Thyroid gland (tissue), 4 donors: ENCODE data around the gene CST7. TPM values are rescaled to one million over a fixed set of nuclear protein-coding genes. Genes with fewer than 3 reads are reported as not detected.
A peak's percentile ranks its signal among the peaks of the same experiment; 100 is the strongest.
"Not testable (repeated sequence)": the region's sequence is repeated elsewhere in the genome, so short reads cannot be mapped to it uniquely, and the experiment has no call there.

Experiments
- DNase-seq, 2 donors: peaks; one replicate each; pipeline ENCODE4 v3.0.0-alpha.2; 2019
- H3K27ac ChIP-seq, 3 donors: fragments of 200-600 bp; sonication (generic); 1 replicate in 2 of 3; 2 replicates in 1 of 3; pipeline ENCODE4 v1.5.1; 2016 to 2019; ENCODE audit warnings: mild to moderate bottlenecking in 1 of 3, moderate library complexity in 1 of 3
- H3K27me3 ChIP-seq: fragments of 200-600 bp; sonication (generic); one replicate; pipeline ENCODE4 v1.5.1; 2019
- H3K36me3 ChIP-seq, 2 donors: fragments of 200-600 bp; sonication (generic); one replicate each; pipeline ENCODE4 v1.5.1; 2016 to 2019
- H3K4me1 ChIP-seq, 2 donors: fragments of 200-600 bp; sonication (generic); one replicate each; pipeline ENCODE4 v1.5.1; 2017 to 2019
- H3K4me3 ChIP-seq, 3 donors: fragments of 200-600 bp; sonication (generic); replicated peaks in 1 of 3; 1 replicate in 2 of 3; 2 replicates in 1 of 3; pipeline ENCODE4 v1.5.1; 2016; ENCODE audit warnings: mild to moderate bottlenecking in 1 of 3
- H3K9me3 ChIP-seq: fragments of 200-600 bp; sonication (generic); one replicate; pipeline ENCODE4 v1.5.1; 2017
- POLR2A ChIP-seq, 2 donors: fragments of 450-650 bp; IDR thresholded peaks; one replicate each; pipeline ENCODE4 v1.6.1; 2017; ENCODE audit warnings: antibody characterized with exemption in 2 of 2, mild to moderate bottlenecking in 2 of 2, moderate library complexity in 1 of 2
- WGBS, 2 donors: methylation state at CpG; one replicate each; pipeline ENCODE4 v1.1.5; 2017; 5-methylcytosine and 5-hydroxymethylcytosine counted together
- intact Hi-C: fragments of 100-400 bp; cut with DNase I; formaldehyde crosslinking; loops from one replicate; pipeline ENCODE4 v1.15.1; 2023
- total RNA-seq, 4 donors: library from RNA; depleted of rRNA; stranded (reverse); fragments of >200 nt; gene quantifications; one replicate each; pipeline ENCODE4 v1.2.3, GENCODE V29; 2016
- TF ChIP-seq, protein P1 (sequence below), 6 experiments: fragments of 200-600 bp in 3 of 6; fragments of 450-650 bp in 3 of 6; sonication (generic) in 3 of 6; IDR thresholded peaks; one replicate each; pipeline ENCODE4 v1.5.1; 2016 to 2019; ENCODE audit warnings: antibody characterized with exemption in 6 of 6, mild to moderate bottlenecking in 2 of 6, inconsistent platforms in 1 of 6, moderate library complexity in 1 of 6

CST7 gene
- total RNA-seq, 4 donors from 2014 or later, result 1.3 to 3.6 (median 2.5) TPM

DNA sequence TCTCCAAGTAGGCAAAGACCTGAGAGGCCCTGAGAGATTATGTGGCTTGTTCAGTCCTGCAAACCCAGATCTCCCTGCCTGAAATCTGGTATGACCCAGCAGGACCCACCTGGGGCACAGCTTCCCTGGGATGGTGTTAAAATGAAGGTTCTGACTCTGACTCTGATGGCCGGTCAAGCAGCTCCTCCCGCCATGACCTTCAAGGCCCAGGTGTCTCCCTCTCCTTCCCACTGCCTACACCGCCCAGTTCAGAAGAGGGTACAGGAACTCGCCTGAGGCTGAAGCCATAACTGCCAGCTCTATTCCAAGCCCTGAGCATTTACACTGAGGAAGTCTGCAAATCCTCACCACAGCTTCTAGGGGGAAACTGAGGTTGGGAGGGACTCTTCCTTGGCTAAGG is 5.9 kb upstream of the CST7 start:
- H3K9me3 ChIP-seq, result no peaks in the 10 kb centered on the region
- peak in 1 of 2 donors; percentile 42 for DNase-seq
- intact Hi-C loops, result no loop called here
- H3K27ac ChIP-seq, result peak overlapping the region; percentile 74 to 78 (median 78)
- H3K4me1 ChIP-seq, result peaks cover 18 to 24% of the 10 kb centered on the region in 2 donors
- H3K36me3 ChIP-seq, result no peaks in the 10 kb centered on the region
- no peak overlapping the region for H3K4me3 ChIP-seq
- 80 to 83% methylated on average over 2 to 4 of the region's 4 CpGs for WGBS, 2 donors
- H3K27me3 ChIP-seq, result no peaks in the 10 kb centered on the region
- TF ChIP-seq, protein P1, sequence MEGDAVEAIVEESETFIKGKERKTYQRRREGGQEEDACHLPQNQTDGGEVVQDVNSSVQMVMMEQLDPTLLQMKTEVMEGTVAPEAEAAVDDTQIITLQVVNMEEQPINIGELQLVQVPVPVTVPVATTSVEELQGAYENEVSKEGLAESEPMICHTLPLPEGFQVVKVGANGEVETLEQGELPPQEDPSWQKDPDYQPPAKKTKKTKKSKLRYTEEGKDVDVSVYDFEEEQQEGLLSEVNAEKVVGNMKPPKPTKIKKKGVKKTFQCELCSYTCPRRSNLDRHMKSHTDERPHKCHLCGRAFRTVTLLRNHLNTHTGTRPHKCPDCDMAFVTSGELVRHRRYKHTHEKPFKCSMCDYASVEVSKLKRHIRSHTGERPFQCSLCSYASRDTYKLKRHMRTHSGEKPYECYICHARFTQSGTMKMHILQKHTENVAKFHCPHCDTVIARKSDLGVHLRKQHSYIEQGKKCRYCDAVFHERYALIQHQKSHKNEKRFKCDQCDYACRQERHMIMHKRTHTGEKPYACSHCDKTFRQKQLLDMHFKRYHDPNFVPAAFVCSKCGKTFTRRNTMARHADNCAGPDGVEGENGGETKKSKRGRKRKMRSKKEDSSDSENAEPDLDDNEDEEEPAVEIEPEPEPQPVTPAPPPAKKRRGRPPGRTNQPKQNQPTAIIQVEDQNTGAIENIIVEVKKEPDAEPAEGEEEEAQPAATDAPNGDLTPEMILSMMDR (IDR thresholded peaks at IDR 0.05), result no peak
- no peak for TF ChIP-seq POLR2A (IDR thresholded peaks at IDR 0.05)

DNA sequence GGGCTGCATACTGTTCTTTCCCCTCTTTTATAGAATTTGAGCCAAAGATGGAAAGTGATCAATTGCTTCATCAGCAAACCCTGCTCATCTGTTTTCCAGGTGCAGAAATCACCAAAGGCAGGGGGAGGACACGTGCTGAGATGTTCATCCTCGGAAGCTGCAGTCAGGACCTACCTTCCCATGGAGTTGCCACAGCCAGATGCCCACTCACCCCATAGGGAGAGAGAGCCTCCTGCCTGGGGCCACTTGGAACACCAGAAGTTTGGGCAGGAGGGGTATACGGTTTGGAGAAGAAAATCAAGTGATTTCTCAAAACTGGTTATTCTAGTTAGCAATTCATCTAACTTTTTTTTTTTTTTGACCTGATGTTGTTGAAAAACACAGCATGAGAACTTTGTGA is 5.3 kb upstream of the CST7 start:
- TF ChIP-seq, protein P1 (IDR thresholded peaks at IDR 0.05), result no peak
- no peak for TF ChIP-seq POLR2A (IDR thresholded peaks at IDR 0.05)

DNA sequence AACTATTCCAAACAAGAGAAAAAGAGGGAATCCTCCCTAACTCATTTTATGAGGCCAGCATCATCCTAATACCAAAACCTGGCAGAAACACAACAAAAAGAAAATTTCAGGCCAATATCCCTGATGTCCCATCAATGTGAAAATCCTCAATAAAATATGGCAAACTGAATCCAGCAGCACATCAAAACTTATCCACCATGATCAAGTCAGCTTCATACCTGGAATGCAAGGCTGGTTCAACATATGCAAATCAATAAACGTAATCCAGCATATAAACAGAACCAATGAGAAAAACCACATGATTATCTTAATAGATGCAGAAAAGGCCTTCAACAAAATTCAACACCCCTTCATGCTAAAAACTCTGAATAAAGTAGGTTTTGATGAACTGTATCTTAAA is 2.7 kb upstream of the CST7 start:
- WGBS, 2 donors, result 83 to 98% methylated on average over 1 of the region's 1 CpG
- H3K4me3 ChIP-seq, H3K27ac ChIP-seq, H3K9me3 ChIP-seq, DNase-seq, H3K27me3 ChIP-seq, H3K36me3 ChIP-seq, intact Hi-C loops: not testable (repeated sequence)
- peaks cover 18 to 24% of the 10 kb centered on the region in 2 donors for H3K4me1 ChIP-seq

More for the DNA sequence above, 5.3 kb upstream of the CST7 start:
- H3K36me3 ChIP-seq, result no peaks in the 10 kb centered on the region
- no peaks in the 10 kb centered on the region for H3K27me3 ChIP-seq
- H3K4me1 ChIP-seq, result peaks cover 18 to 24% of the 10 kb centered on the region in 2 donors
- intact Hi-C loops, result no loop called here
- no peaks in the 10 kb centered on the region for H3K9me3 ChIP-seq
- no peak overlapping the region for H3K4me3 ChIP-seq
- DNase-seq, result peak; percentile 67 to 73
- peak overlapping the region; percentile 74 to 78 (median 78) for H3K27ac ChIP-seq
- WGBS, 2 donors, result 26 to 32% methylated on average over 3 of the region's 3 CpGs

DNA sequence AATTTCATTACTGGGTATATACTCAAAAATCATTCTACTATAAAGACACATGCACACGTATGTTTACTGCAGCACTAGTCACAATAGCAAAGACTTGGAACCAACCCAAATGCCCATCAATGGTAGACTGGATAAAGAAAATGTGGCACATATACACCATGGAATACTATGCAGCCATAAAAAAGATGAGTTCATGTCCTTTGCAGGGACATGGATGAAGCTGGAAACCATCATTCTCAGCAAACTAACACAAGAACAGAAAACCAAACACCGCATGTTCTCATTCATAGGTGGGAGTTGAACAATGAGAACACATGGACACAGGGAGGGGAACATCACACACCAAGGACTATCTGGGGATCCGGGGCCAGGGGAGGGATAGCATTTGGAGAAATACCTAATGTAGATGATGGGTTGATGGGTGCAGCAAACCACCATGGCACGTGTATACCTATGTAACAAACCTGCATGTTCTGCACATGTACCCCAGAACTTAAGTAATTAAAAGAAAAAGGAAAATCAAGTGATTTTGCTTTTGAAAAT is 602 bp upstream of the CST7 start:
- H3K4me1 ChIP-seq, result peaks cover 4 to 13% of the 10 kb centered on the region in 2 donors
- intact Hi-C loops, H3K4me3 ChIP-seq, H3K27me3 ChIP-seq, H3K9me3 ChIP-seq, H3K36me3 ChIP-seq, H3K27ac ChIP-seq, DNase-seq: not testable (repeated sequence)
- 69 to 84% methylated on average over 4 of the region's 4 CpGs for WGBS, 2 donors

DNA sequence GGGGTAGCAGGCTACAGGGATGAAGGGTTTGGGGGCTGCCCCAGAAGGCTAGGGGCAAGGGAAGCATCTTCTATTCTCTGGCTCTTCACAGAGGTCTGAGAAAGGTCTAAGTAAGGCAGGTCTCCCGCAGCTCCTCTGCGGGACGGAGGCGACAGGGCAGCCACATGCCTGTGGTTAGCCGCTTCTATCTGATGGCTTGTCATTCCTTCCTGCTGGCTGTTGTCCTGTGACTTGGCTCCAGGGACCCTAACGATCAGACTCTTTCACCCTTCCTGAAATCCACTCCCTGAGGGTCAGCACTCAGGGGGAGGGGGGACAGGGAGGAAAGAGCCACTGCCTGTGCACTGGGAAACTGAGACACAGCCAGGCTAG is 673 bp downstream of the CST7 start:
- WGBS, 2 donors, result 62 to 73% methylated on average over 6 of the region's 6 CpGs
- TF ChIP-seq, protein P1 (IDR thresholded peaks at IDR 0.05), result no peak
- TF ChIP-seq POLR2A (IDR thresholded peaks at IDR 0.05), result no peak
- no peaks in the 10 kb centered on the region for H3K36me3 ChIP-seq
- H3K27ac ChIP-seq, result no peak overlapping the region
- peaks cover 0 to 2% of the 10 kb centered on the region in 2 donors for H3K4me1 ChIP-seq
- no peak for DNase-seq
- no peaks in the 10 kb centered on the region for H3K9me3 ChIP-seq
- H3K4me3 ChIP-seq, result no peak overlapping the region
- intact Hi-C loops, result no loop called here
- no peaks in the 10 kb centered on the region for H3K27me3 ChIP-seq

DNA sequence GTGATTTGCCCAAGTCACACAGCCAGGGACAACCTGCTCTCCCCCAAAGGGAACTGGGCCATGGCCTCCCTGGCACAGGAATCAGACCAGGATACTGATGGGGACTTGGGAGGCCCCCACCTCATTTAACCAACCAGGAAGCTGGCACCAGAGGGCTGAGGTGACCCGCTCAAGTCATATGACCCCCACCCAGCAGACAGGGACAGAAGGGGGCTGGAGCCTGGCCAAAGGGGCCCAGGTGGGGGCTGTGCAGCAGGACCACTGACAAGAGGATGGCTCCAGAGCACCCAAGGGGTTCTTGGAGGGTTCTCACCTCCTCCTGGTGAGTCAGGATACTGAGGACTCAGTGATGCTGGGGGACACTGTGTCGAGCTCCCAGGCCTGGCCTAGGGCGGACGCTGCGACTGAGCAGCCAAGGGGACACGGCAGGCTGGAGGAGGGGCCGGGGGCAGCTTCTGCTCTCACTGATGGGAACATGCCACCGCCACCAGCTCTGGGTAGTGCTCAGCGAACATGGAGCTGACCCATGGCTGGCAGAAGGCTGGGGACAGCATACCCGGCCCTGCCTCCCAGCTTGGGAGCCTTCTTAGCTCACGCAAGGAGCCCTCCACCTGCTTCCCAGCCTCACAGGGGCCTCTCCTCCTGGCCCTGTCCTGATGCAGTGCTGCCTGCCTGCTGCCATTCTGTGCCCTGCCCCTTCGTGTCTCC is 1.2 kb downstream of the CST7 start:
- Histone ChIP-seq H3K4me3 (no peak overlapping the region), H3K4me1 (no peaks in the 10 kb centered on the region), H3K9me3 (no peaks in the 10 kb centered on the region), H3K27me3 (no peaks in the 10 kb centered on the region), H3K27ac (no peak overlapping the region), H3K36me3 (no peaks in the 10 kb centered on the region)
- WGBS, 2 donors, result 79 to 81% methylated on average over 4 to 8 of the region's 12 CpGs
- no peak for TF ChIP-seq POLR2A (IDR thresholded peaks at IDR 0.05)
- TF ChIP-seq, protein P1 (IDR thresholded peaks at IDR 0.05), result no peak
- intact Hi-C loops, result no loop called here
- no peak for DNase-seq
